HEK293T (cell line): Measurements from ENCODE around the gene TMEM151A.

Experiments
- ARNT ChIP-seq: fragments of 450-650 bp; IDR thresholded peaks from 2 replicates; pipeline ENCODE4 v1.6.1; 2017; ENCODE audit warnings: mild to moderate bottlenecking
- BHLHE40 ChIP-seq: fragments of 450-650 bp; IDR thresholded peaks from 2 replicates; pipeline ENCODE4 v1.6.1; 2016; ENCODE audit warnings: mild to moderate bottlenecking, moderate library complexity, borderline replicate concordance
- ELF4 ChIP-seq: fragments of 450-650 bp; IDR thresholded peaks from 2 replicates; pipeline ENCODE4 v1.6.1; 2017; ENCODE audit warnings: antibody characterized with exemption
- FOXA1 ChIP-seq: fragments of 450-650 bp; IDR thresholded peaks from 2 replicates; pipeline ENCODE4 v1.6.1; 2016; ENCODE audit warnings: mild to moderate bottlenecking
- FOXK2 ChIP-seq: fragments of 450-650 bp; IDR thresholded peaks from 2 replicates; pipeline ENCODE4 v1.6.1; 2016; ENCODE audit warnings: mild to moderate bottlenecking
- HDGF ChIP-seq: fragments of 450-650 bp; IDR thresholded peaks from 2 replicates; pipeline ENCODE4 v1.6.1; 2017; ENCODE audit warnings: antibody characterized with exemption, borderline replicate concordance
- LEF1 ChIP-seq: fragments of 450-650 bp; IDR thresholded peaks from 2 replicates; pipeline ENCODE4 v1.6.1; 2017; ENCODE audit warnings: mild to moderate bottlenecking, borderline replicate concordance
- NFRKB ChIP-seq: fragments of 450-650 bp; IDR thresholded peaks from 2 replicates; pipeline ENCODE4 v1.6.1; 2016; ENCODE audit warnings: mild to moderate bottlenecking, moderate library complexity
- SUZ12 ChIP-seq: fragments of 450-650 bp; IDR thresholded peaks from 2 replicates; pipeline ENCODE4 v1.6.1; 2016; ENCODE audit warnings: mild to moderate bottlenecking
- TARDBP ChIP-seq: fragments of 450-650 bp; IDR thresholded peaks from 2 replicates; pipeline ENCODE4 v1.6.1; 2016
- ZNF384 ChIP-seq: fragments of 450-650 bp; IDR thresholded peaks from 2 replicates; pipeline ENCODE4 v1.6.1; 2016
- TF ChIP-seq, protein P1 (sequence below): fragments of 450-650 bp; IDR thresholded peaks from 2 replicates; pipeline ENCODE4 v1.6.1; 2016

DNA sequence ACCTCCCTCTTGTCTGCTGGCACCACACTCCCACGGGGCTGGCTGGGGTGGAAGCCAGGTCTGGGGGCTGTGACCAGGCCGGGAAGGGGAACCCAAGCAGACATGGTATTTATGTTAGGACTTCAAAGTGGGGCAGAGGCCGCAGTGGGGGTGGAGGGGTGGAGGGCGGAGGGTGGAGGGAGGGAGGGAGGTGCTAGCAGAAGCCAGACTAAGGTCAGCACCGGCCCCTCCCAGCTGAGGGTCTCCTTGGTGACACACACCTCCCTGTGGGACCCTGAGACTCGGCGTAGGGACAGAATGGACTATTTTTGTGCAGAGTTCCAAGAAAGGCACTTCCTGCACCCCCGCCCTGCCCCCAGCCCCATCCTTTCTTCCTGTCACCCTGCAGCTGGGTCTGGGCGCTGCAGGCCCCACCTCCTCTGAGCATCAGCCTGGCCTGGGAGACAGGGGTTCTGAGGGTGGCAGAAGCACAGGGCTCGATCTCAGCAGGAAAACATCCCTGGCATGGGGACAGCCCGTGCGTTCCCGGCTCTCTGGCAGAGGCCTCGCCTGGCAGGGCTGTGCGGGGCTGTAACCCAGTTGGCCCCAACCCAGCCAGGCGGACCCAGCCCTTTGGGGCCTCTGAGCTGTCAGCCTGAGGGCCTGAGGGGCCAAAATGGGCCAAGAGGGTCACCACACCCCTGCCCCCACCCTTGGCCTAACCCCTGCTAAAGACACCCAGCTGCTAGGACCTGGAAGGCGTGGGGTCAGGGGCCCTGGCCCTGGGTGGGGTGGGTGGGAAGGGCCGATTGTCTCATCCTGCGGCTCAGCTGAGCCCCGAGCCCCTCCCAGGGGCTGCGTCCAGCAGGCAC, 34.8 kb downstream of the TMEM151A start:
- TF ChIP-seq ARNT (no peak), ELF4 (no peak), BHLHE40 (no peak), LEF1 (no peak), FOXK2 (no peak), TARDBP (no peak), NFRKB (no peak), SUZ12 (no peak), ZNF384 (no peak), HDGF (no peak), FOXA1 (no peak)
- TF ChIP-seq, protein P1, sequence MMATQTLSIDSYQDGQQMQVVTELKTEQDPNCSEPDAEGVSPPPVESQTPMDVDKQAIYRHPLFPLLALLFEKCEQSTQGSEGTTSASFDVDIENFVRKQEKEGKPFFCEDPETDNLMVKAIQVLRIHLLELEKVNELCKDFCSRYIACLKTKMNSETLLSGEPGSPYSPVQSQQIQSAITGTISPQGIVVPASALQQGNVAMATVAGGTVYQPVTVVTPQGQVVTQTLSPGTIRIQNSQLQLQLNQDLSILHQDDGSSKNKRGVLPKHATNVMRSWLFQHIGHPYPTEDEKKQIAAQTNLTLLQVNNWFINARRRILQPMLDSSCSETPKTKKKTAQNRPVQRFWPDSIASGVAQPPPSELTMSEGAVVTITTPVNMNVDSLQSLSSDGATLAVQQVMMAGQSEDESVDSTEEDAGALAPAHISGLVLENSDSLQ: no peak
